ENCODE data around the gene SCAPER. TPM values are rescaled to one million over a fixed set of nuclear protein-coding genes. Genes with fewer than 3 reads are reported as not detected.
"Not testable (repeated sequence)": the region's sequence is repeated elsewhere in the genome, so short reads cannot be mapped to it uniquely, and the experiment has no call there.

The SCAPER gene
- total and polyA plus RNA-seq, 8 donors: 3.0 to 23.8 (median 14.2) TPM

- Histone ChIP-seq H3K36me3 (no peaks in the 10 kb centered on the region), H3K27ac (no peak overlapping the region), H3K27me3 (no peaks in the 10 kb centered on the region), H3K4me1 (no peaks in the 10 kb centered on the region), H3K4me3 (no peak overlapping the region), H3K9me3 (no peaks in the 10 kb centered on the region)
- no peak for FAIRE-seq
- no peak for ATAC-seq
- TF ChIP-seq, protein P1, sequence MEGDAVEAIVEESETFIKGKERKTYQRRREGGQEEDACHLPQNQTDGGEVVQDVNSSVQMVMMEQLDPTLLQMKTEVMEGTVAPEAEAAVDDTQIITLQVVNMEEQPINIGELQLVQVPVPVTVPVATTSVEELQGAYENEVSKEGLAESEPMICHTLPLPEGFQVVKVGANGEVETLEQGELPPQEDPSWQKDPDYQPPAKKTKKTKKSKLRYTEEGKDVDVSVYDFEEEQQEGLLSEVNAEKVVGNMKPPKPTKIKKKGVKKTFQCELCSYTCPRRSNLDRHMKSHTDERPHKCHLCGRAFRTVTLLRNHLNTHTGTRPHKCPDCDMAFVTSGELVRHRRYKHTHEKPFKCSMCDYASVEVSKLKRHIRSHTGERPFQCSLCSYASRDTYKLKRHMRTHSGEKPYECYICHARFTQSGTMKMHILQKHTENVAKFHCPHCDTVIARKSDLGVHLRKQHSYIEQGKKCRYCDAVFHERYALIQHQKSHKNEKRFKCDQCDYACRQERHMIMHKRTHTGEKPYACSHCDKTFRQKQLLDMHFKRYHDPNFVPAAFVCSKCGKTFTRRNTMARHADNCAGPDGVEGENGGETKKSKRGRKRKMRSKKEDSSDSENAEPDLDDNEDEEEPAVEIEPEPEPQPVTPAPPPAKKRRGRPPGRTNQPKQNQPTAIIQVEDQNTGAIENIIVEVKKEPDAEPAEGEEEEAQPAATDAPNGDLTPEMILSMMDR (IDR thresholded peaks at IDR 0.05): no peak
- 62 to 65% methylated on average over 2 of the region's 2 CpGs for WGBS, 2 donors
- DNase-seq: no peak
- intact Hi-C loops (cut with DNase I): no loop called here
Observed at GRCh38 chr15:76447728-76448441, 457.3 kb downstream of the SCAPER start.

DNA sequence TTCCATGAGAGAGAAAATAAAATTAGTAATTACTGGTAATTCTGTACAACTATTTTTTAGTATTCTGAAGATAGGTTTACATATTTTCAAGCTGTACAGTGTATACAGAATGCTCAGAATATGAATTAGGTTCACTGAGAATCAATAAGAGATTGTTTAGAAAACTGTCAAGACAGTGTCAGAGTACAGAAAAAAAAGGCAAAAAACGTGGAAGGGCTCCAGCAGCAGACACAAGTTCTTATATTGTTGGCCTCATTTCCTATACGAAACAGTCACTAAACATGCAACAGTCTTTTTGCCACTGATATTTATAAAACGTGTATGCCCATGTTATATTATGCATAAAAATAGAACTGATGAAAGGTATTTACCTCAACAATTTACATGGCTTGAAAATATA is 464.7 kb downstream of the SCAPER start:
- Histone ChIP-seq H3K27ac (no peak overlapping the region), H3K36me3 (no peaks in the 10 kb centered on the region), H3K4me3 (no peak overlapping the region), H3K4me1 (no peaks in the 10 kb centered on the region), H3K9me3 (no peaks in the 10 kb centered on the region), H3K27me3 (no peaks in the 10 kb centered on the region)
- ATAC-seq (no peak), DNase-seq (no peak), FAIRE-seq (no peak)
- intact Hi-C loops (cut with DNase I): no loop called here
- TF ChIP-seq, protein P1 (IDR thresholded peaks at IDR 0.05): no peak
- 71 to 73% methylated on average over 3 of the region's 3 CpGs for WGBS, 2 donors

DNA sequence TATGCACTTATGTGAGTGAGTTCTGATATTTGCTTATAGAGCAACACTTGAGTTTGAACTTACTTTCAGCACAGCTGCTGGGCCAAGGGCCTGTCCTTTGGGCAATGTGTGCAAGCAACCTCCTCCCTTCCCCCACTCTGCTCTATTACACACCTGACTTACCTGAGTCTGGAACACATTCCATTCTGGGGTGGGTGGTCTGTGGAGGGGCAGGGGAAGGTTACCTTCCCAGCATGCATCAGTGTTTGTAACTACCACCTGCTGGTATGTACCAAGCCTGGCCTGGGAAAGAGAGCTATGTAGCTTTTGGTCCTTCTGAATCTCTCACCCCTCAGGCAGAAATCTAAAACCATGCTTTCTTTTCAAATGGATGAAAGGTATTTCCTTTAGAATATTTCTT is 465.6 kb downstream of the SCAPER start:
- H3K9me3 ChIP-seq: no peaks in the 10 kb centered on the region
- FAIRE-seq (no peak), ATAC-seq (no peak), DNase-seq (no peak)
- H3K4me1 ChIP-seq: no peaks in the 10 kb centered on the region
- no peak overlapping the region for H3K4me3 ChIP-seq
- no peak overlapping the region for H3K27ac ChIP-seq
- TF ChIP-seq, protein P1 (IDR thresholded peaks at IDR 0.05): no peak
- intact Hi-C loops (cut with DNase I): no loop called here
- H3K36me3 ChIP-seq: no peaks in the 10 kb centered on the region
- no peaks in the 10 kb centered on the region for H3K27me3 ChIP-seq

DNA sequence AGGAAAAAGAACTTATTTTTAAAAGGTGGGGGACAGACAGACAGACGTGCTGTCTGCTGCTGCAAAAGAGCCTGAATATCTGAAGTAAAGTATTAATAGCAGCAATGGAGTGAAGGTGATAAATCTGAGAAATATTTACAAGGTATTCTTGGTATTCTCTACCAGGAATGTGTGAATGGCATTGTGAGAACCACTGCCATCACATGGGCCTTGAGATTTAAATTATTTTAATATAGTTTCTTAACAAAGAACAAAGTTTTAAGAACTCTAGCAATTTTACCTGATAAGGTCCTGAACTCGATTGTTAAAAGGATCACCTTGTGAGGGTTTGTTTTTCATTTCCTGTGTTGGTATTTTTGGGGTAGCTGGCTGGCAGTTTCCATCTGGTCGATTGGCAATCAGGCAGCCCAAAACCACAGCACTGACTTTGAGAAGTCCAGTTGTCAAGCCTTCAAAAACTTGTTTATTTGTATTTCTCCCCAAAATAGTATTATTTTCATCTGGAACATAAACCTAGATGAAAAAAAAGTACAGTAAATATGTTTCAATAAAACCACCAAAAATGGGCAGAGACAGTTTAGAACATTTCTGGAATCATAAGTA is 471.2 kb downstream of the SCAPER start:
- Histone ChIP-seq H3K36me3 (no peaks in the 10 kb centered on the region), H3K9me3 (no peaks in the 10 kb centered on the region), H3K4me1 (peaks cover 4 to 12% (median 7%) of the 10 kb centered on the region in 3 donors), H3K27ac (no peak overlapping the region), H3K4me3 (no peak overlapping the region), H3K27me3 (no peaks in the 10 kb centered on the region)
- ATAC-seq (no peak), FAIRE-seq (no peak), DNase-seq (no peak)
- TF ChIP-seq, protein P1 (IDR thresholded peaks at IDR 0.05): no peak
- 34 to 56% methylated on average over 3 of the region's 3 CpGs for WGBS, 2 donors
- intact Hi-C loops (cut with DNase I): no loop called here

GRCh38 chr15:76433036-76433435 is 472.1 kb downstream of the SCAPER start:
- H3K4me3 ChIP-seq; H3K36me3 ChIP-seq; ATAC-seq; intact Hi-C loops (cut with DNase I); H3K27me3 ChIP-seq; DNase-seq; H3K9me3 ChIP-seq; FAIRE-seq: not testable (repeated sequence)
- H3K27ac ChIP-seq: peak overlapping the region in 1 of 4 donors; percentile 3
- H3K4me1 ChIP-seq: peaks cover 4 to 12% (median 7%) of the 10 kb centered on the region in 3 donors
- WGBS, 2 donors: 79 to 92% methylated on average over 1 of the region's 1 CpG
